Large intestine (tissue), 3 donors: Measurements from ENCODE around the gene SAMD4B. TPM values are rescaled to one million over a fixed set of nuclear protein-coding genes. Genes with fewer than 3 reads are reported as not detected.

Experiments used
- DNase-seq, 2 donors: peaks; one replicate each; pipeline versions ENCODE4 v3.0.0 to v3.0.0-alpha.2; 2013
- H3K27ac ChIP-seq: one replicate; pipeline ENCODE4 v1.5.1; 2013; ENCODE audit warnings: low read length
- H3K27me3 ChIP-seq: 2 replicates; pipeline ENCODE4 v1.6.1; 2013; ENCODE audit warnings: low read length; ENCODE audit not compliant: control insufficient read depth, insufficient read depth
- H3K36me3 ChIP-seq: 2 replicates; pipeline ENCODE4 v1.6.1; 2013; ENCODE audit warnings: low read length; ENCODE audit not compliant: control insufficient read depth, insufficient read depth
- H3K4me1 ChIP-seq: one replicate; pipeline ENCODE4 v1.6.1; 2013; ENCODE audit warnings: low read length; ENCODE audit not compliant: control insufficient read depth, insufficient read depth
- H3K4me3 ChIP-seq: one replicate; pipeline ENCODE4 v1.5.1; 2013; ENCODE audit warnings: low read length
- H3K9me3 ChIP-seq: one replicate; pipeline ENCODE4 v1.6.1; 2013; ENCODE audit warnings: mild to moderate bottlenecking, low read depth, low read length, moderate library complexity; ENCODE audit not compliant: control insufficient read depth
- WGBS: methylation state at CpG from one replicate; pipeline ENCODE4 v1.1.5; 2013; ENCODE audit warnings: low lambda C conversion rate; ENCODE audit not compliant: insufficient coverage; 5-methylcytosine and 5-hydroxymethylcytosine counted together
- polyA plus RNA-seq: library from polyadenylated mRNA; unstranded; fragments of 120-200 nt; gene quantifications from one replicate; pipeline ENCODE4 v1.2.1, GENCODE V29; 2013

Gene SAMD4B
- polyA plus RNA-seq, 1 donor, result 94.4 TPM

- Histone ChIP-seq H3K4me1 (no peaks in the 10 kb centered on the region), H3K27ac (no peak overlapping the region), H3K4me3 (no peak overlapping the region), H3K9me3 (no peaks in the 10 kb centered on the region), H3K36me3 (peaks cover 47% of the 10 kb centered on the region), H3K27me3 (no peaks in the 10 kb centered on the region)
- 100% methylated on average over 1 of the region's 3 CpGs for WGBS
- no peak for DNase-seq
Observed at GRCh38 chr19:39350156-39350555, 7.9 kb downstream of the SAMD4B start.

GRCh38 chr19:39351537-39352064 lies 9.4 kb downstream of the SAMD4B start:
- Histone ChIP-seq H3K27me3 (no peaks in the 10 kb centered on the region), H3K27ac (no peak overlapping the region), H3K4me3 (no peak overlapping the region), H3K36me3 (peaks cover 56% of the 10 kb centered on the region), H3K4me1 (no peaks in the 10 kb centered on the region), H3K9me3 (no peaks in the 10 kb centered on the region)
- 83% methylated on average over 1 of the region's 4 CpGs for WGBS
- DNase-seq, result no peak

- WGBS, result 87% methylated on average over 5 of the region's 12 CpGs
- no peaks in the 10 kb centered on the region for H3K9me3 ChIP-seq
- no peak overlapping the region for H3K4me3 ChIP-seq
- H3K27me3 ChIP-seq, result no peaks in the 10 kb centered on the region
- H3K4me1 ChIP-seq, result no peaks in the 10 kb centered on the region
- no peak for DNase-seq
- no peak overlapping the region for H3K27ac ChIP-seq
- H3K36me3 ChIP-seq, result peaks cover 65% of the 10 kb centered on the region
Observed at GRCh38 chr19:39352381-39353255, 10.4 kb downstream of the SAMD4B start.

- no peaks in the 10 kb centered on the region for H3K9me3 ChIP-seq
- H3K27ac ChIP-seq, result no peak overlapping the region
- no CpG with 5 or more reads among the region's 5 CpGs for WGBS
- H3K36me3 ChIP-seq, result peaks cover 64% of the 10 kb centered on the region
- no peak overlapping the region for H3K4me3 ChIP-seq
- no peaks in the 10 kb centered on the region for H3K4me1 ChIP-seq
- H3K27me3 ChIP-seq, result no peaks in the 10 kb centered on the region
- no peak for DNase-seq
Observed at GRCh38 chr19:39355253-39355652, 13.0 kb downstream of the SAMD4B start.

GRCh38 chr19:39356073-39356472 lies 13.9 kb downstream of the SAMD4B start:
- H3K36me3 ChIP-seq, result peaks cover 72% of the 10 kb centered on the region

GRCh38 chr19:39356647-39357046 lies 14.4 kb downstream of the SAMD4B start:
- Histone ChIP-seq H3K36me3 (peaks cover 72% of the 10 kb centered on the region), H3K4me1 (no peaks in the 10 kb centered on the region), H3K27me3 (no peaks in the 10 kb centered on the region), H3K9me3 (no peaks in the 10 kb centered on the region), H3K27ac (no peak overlapping the region), H3K4me3 (no peak overlapping the region)
- WGBS, result no CpG with 5 or more reads among the region's 18 CpGs
- DNase-seq, result no peak

More at GRCh38 chr19:39356073-39356472, 13.9 kb downstream of the SAMD4B start:
- Histone ChIP-seq H3K4me1 (no peaks in the 10 kb centered on the region), H3K27ac (no peak overlapping the region), H3K4me3 (no peak overlapping the region), H3K27me3 (no peaks in the 10 kb centered on the region), H3K9me3 (no peaks in the 10 kb centered on the region)
- 100% methylated on average over 1 of the region's 3 CpGs for WGBS
- no peak for DNase-seq

- no peak overlapping the region for H3K4me3 ChIP-seq
- H3K9me3 ChIP-seq, result no peaks in the 10 kb centered on the region
Observed at GRCh38 chr19:39359026-39359425, 16.8 kb downstream of the SAMD4B start.

GRCh38 chr19:39360599-39360998 lies 18.4 kb downstream of the SAMD4B start:
- WGBS, result no CpG with 5 or more reads among the region's 1 CpG

More at GRCh38 chr19:39359026-39359425, 16.8 kb downstream of the SAMD4B start:
- DNase-seq, result no peak
- Histone ChIP-seq H3K36me3 (peaks cover 79% of the 10 kb centered on the region), H3K27ac (no peak overlapping the region), H3K4me1 (no peaks in the 10 kb centered on the region), H3K27me3 (no peaks in the 10 kb centered on the region)
- 100% methylated on average over 2 of the region's 3 CpGs for WGBS

GRCh38 chr19:39362682-39363657 lies 20.7 kb downstream of the SAMD4B start:
- peaks cover 65% of the 10 kb centered on the region for H3K36me3 ChIP-seq
- no CpG with 5 or more reads among the region's 6 CpGs for WGBS
- H3K4me1 ChIP-seq, result no peaks in the 10 kb centered on the region
- H3K4me3 ChIP-seq, result no peak overlapping the region
- no peak for DNase-seq
- H3K27ac ChIP-seq, result no peak overlapping the region
- H3K27me3 ChIP-seq, result no peaks in the 10 kb centered on the region
- no peaks in the 10 kb centered on the region for H3K9me3 ChIP-seq

More at GRCh38 chr19:39360599-39360998, 18.4 kb downstream of the SAMD4B start:
- Histone ChIP-seq H3K27ac (no peak overlapping the region), H3K4me3 (no peak overlapping the region), H3K27me3 (no peaks in the 10 kb centered on the region), H3K4me1 (no peaks in the 10 kb centered on the region), H3K36me3 (peaks cover 77% of the 10 kb centered on the region), H3K9me3 (no peaks in the 10 kb centered on the region)
- DNase-seq, result no peak

- no peak overlapping the region for H3K4me3 ChIP-seq
- no peaks in the 10 kb centered on the region for H3K4me1 ChIP-seq
- 100% methylated on average over 1 of the region's 5 CpGs for WGBS
- H3K9me3 ChIP-seq, result no peaks in the 10 kb centered on the region
- H3K27me3 ChIP-seq, result no peaks in the 10 kb centered on the region
- peaks cover 64% of the 10 kb centered on the region for H3K36me3 ChIP-seq
- no peak for DNase-seq
- H3K27ac ChIP-seq, result no peak overlapping the region
Observed at GRCh38 chr19:39363901-39364457, 21.8 kb downstream of the SAMD4B start.
